ENCODE results near the gene EDC3.
"Not testable (repeated sequence)": the region's sequence is repeated elsewhere in the genome, so short reads cannot be mapped to it uniquely, and the experiment has no call there.

Gene EDC3

DNA sequence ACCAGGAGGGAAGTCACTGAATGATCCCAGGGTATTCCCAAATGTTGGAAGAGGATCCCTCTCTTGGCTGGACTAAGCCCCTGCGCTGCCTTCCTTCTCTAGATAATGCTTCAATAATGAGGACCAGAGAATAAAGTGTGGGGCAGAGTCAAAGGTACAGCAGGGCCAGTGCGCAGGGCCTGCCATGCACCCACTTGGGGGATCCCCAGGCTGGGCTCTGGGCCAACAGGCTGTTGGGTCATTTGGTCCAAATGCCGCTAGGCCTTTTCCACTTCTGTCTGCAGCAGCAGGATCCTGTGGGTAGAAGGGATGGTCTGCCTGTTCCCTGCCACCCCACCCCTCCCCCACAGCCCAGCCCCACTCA is 85.9 kb downstream of the EDC3 start:
- no peak for DNase-seq

DNA sequence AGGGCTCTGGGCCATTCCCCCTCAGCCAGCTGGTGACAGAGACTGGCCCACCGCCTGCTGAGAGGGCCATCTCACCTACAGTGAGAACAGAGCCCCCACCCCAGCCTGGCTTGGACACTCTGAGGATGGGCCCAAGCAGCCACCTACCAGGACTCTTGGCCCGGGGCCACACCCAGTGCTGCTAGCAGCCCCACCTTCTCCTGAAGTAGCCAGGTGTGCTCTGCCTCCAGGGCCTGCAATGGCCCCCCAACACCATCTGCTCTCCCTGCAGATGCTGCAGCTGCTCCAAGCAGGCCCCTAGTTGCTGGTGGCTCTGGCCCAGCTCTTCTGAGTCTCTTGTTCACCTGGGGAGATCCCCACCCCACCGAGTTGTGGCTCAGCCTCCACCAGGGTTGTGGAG is 87.0 kb downstream of the EDC3 start:
- no peak for DNase-seq

DNA sequence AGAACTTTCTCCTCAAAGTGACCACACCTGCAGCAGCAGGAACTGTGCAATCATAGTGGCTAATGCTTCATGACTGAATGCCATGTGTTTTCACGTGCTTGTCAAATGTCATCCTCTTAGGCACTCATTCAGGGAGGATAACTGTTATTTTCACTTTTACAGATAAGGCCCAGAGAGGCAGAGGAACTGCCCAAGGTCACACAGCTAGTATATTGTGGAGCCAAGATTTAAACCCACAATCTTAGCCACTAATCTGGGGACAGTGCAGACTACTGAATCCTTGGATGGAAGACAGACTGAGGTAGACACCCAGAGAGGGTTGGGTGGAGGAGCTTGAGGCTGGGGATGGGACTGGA is 90.1 kb downstream of the EDC3 start:
- DNase-seq: no peak

DNA sequence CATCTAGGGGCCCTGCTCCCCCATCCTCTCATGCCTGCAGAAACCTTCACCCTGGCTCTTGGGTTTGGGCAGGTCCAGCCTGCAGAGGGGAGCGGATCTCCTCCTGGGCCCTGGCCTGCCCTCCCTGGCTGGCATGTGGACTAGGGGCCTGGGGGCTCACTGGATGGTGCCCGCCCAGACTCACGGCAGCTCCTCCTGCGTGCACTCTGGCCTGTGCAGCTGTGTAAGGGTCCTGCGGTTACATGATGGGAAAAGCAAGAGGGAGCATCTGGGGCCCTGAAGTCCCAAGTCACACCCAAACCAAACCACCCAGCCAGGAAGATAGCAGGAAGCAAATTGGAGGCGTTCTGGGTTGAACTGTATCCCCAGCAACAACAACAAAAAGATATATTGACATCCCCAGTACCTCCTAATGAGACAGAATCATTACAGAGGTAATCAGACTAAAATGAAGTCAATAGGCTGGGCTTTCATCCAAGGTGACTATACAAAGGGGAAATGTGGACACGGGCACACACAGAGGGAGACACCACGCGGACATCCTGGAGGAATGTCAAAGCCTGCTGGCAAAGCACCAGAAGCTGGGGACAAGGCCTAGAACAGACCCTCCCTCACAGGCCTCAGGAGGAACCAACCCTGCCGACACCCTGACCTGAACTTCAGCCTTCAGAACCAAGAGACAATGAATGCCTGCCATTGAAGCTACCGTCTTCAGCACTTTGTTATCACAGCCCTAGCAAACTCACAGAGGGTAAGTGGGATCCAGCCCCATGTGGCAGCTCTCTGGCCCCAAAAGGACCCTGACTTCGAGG is 90.6 kb downstream of the EDC3 start:
- DNase-seq: no peak

DNA sequence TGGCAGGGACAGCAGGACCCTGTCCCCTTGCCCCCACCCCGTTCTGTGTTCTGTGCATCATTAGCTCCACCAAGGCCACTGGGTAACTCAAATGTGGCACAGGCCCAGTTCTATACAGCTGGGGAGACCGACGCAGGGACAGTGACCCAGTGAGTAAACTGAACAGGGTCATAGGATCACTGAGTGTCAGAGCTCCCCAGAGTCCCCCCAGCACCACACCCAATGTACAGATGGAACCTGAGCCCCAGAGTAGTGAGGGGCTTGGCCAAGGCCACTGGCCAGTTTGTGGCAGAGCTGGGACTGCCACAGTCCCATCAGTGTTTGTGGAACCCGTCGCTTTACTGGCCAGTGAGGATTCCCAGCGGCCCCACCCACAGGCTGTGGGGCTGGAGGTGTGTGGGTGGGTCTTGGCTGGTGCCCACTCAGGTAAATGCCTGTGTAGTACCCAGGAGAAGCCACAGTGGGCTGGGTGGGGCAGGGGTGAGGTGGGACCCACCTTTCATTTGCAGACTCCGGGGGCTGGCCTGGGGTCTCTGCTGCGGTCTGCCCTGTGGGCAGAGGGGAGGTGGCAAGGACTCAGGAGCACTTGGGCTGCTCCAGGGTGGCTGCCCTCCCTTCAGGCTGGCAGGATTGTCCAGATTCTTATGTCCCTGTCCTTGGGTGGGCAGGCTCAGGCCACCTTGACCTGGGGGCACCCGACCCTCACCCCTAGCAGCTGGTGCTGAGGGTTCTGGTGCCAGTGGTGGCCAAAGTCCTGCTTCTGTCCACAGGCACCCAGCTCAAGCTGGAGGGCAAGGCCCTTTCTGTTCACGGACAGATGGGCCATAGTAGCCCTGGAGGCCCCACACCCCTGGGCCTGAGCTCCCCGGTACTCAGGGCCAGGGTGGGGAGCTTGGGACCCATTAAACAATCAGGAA is 91.8 kb downstream of the EDC3 start:
- no peak for DNase-seq

DNA sequence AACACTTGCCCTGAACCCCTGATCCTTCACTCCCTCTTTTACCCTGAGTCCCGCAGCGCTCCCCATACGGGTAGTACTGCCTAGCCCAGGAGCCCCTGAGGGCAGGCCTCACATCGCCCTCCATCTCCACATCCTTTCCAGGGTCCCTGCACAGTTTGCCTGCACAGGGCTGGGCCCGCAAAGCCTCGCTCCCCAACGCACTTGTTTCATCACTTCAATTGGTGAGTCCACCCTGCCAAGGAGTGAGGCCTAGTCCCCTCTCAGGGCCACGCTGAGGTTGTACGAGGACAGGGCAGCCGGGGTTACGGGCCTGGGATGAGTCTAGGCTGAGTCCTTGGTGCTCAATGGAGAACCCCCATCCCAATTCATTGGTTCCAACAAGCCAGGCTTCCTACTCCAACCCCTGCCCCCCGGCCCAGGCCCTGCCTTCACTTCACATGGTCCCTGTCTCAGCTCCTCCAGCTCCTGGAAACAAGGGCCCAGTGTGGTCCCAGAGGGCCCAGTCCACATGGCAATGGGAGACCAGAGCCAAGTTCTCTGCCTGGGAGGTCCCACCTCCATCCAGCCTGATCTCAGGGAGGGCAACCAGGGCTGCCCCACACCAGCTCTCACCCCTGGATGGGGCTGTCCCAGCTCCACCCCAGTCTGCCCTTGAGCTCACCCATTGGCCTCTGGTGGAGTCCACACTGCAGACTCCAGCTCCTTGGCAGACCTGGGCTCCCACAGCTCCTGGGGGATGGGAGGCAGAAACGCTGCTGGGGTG is 92.6 kb downstream of the EDC3 start:
- DNase-seq: no peak

DNA sequence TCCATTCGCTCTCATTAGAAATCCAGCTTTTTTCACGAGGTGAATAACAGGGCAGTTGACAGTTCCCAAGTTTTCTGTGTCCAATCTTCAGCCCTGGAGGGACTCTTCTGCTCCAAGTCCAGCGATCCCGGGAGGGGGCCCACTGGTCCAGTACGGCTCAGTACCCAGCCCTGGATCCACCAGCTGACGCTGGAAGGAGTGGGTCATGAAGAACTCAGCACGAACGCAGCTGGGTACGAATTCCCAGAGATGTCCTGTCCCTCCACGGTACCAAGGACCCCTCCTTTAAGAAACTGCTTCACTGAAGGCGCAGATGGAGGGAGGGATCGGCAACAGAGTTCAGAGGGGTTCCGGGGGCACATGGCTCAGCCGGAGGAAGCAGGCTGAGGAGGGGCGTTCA is 96.7 kb downstream of the EDC3 start:
- no peak for DNase-seq

DNA sequence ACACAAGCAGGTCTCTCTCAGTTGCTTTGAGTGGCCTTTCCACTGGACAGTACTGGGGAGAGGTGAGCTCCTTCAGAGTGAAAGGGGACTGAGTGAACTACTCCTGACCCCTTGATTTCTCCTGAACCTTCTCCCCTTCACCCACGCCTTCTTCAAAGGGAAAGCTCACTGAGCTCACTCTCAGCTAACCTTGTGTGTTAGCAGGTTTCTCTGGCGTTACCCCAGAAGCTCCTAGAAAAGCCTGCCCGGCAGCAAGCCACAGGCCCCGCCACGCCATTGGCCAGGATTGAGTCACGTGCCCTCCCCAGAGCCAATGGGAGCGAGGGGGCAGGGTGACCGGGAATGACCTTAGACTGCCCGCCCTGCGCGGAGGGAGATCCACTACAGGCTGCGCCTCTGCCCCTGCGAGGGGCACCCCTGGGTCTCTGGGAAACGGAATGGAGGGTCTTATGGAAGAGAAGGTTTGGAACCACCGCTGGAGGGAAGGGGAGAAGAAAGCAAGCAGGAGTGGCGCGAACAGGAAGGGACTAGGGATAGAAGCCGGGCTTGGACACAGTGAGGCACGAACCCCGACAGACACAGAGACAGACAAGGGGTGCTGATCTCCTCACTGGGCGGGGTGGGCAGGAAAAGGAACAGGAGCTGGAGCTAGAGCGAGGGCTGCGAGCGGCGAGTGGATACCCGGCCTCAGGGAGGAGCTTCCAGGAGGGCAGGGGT is 97.5 kb downstream of the EDC3 start:
- DNase-seq: peak; percentile 73 to 89 (median 82)

DNA sequence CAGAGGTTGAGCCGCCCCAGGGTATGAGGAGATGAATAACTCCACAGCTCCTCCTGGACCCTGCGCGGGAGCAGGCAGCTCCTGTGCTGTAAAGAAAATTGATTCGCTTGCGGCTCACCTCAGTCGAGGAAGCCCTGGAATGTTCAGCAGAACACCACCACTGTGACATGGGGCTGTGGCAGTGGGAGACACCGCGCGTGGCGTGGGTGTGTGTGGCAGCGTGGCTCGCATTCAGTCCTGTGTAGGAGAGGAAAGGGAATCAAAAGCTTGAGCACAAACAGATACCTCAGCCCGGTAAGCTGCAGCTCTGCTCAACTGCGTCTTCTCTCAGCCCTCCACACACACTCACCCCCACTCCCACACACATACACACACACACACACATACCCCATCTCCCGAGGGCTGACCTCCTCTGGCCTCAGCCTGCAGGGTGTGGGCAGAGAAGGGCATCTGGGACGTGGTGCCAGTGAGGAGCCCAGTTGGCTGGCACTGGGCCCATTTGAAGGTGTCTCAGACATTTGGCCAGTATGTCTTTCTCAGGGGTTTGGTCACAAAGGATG is 98.6 kb downstream of the EDC3 start:
- DNase-seq: not testable (repeated sequence)

DNA sequence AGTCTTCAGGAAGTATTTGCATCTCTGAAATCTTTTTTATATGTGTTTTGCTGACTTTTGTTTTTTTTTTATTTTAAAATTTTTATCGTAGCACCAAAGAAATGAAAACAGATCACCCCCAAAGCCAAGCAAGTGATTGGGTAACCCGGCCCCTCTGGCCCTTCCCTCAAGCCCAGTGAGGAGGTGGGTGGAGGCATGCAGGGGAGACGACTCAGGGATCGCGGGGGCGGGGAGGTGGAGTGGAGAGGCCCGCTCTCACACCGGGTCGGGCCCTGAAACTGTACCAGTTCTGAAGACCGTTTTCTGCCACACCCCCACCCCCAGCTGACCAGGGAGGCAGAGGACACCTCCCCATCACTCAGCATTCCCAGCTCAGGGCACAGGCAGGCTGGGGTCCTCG is 99.1 kb downstream of the EDC3 start:
- DNase-seq: not testable (repeated sequence)

DNA sequence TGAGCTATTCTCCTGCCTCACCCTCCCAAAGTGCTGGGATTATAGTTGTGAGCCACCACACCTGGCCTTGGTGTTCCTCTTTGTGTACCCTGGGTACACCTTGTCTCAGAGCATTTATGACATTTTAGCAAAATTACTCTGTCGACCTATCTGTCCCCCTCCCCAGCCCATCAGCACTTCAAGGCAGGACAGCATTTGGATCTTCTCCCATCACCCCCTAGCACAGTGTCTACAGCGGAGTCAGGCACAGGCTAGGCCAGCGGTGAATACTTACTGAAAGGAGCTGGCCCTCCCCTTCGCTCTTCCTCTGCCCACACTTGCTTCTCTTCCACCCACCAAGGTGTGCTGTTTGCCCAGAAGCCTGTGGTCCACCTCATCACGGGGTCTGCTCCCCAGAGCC is 100.6 kb downstream of the EDC3 start:
- DNase-seq: no peak

DNA sequence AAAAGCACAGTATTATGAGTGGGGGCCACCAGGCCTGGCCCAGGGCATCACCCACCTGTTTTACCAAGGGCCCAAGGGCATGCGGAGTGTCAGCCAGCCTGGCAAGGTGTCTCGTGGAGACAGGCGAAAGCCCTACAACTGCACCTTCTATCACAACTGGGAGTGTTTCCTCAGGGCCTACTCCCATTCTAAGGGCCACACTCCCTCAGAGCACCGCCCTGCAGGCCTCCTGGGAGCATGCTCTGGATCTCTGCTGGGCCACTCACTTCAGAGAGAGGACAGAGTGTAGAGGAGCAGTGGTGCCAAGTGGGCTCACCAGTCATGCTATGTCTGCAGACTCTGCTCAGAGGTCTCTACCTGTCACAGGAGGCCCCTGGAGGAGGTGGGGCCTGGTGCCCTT is 101.4 kb downstream of the EDC3 start:
- DNase-seq: no peak

DNA sequence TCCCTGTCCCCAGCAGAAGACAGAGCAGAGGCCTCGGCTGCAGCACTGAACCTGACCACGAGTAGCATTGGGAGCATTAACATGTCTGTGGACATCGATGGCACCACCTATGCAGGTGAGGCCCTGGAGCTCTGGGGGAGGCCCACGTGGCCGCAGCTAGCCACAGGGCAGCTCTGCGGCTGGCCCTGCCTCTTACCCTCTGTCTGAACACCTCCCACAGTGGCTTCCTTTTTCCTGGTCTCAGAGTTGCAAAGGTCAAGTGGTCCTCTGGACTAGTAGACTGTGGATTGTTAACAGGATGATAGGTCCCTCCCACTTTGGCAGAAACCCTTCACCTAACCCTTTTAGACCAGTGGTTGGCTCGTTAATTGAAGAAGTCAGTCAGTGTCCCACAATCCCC is 102.7 kb downstream of the EDC3 start:
- no peak for DNase-seq

DNA sequence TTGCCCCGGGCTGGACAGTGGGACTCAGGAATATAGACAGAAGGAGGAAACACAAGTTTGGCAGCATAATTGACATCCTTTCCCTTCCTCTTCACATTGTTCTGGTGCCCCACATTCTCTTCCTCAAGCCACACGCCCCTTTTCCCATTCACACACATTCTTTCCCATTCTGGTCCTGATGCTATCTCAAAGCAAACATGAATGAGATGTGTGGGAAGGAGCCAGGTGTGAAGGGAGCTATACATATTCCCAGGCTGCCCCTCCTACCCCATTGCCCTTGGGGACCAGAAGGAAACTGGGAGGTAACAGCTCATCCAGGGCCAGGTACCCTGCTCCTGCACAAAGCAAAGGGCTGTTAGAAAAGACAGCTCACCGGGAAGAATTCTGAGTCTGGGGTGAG is 103.6 kb downstream of the EDC3 start:
- DNase-seq: no peak

DNA sequence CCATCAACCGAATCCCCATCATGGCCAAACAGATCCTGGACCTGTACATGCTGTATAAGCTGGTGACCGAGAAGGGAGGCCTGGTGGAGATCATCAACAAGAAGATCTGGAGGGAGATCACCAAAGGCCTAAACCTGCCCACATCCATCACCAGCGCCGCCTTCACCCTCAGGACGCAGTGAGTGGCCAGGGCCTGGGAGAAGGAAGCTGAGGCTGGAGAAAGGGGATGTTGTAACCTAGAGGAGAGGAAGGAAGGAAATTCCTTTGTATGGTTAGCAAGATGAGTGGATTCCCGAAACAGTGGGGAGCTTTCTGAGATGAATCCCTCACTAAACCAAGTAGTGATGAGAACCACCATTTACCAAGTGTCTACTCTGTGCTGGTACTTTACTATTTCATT is 106.0 kb downstream of the EDC3 start:
- no peak for DNase-seq

DNA sequence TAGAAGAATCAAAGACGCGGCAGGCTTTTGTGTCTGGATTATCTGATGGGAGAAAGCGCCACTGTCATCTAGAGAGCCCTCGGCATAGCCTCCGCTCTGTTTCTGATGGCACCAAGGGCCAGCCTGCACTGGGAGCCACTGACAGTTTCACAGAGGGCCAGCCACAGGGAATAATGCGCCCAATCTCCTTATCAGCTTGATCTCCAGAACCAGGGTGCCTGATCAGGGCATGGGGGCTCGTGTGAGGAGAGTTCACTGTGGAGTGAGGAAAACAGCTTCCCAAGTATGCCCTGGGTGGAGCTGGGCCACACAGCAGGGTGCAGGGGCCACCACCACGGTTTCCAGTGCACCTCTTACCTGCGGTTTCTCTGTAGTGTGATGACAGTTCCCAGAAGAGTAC is 110.0 kb downstream of the EDC3 start:
- DNase-seq: no peak

DNA sequence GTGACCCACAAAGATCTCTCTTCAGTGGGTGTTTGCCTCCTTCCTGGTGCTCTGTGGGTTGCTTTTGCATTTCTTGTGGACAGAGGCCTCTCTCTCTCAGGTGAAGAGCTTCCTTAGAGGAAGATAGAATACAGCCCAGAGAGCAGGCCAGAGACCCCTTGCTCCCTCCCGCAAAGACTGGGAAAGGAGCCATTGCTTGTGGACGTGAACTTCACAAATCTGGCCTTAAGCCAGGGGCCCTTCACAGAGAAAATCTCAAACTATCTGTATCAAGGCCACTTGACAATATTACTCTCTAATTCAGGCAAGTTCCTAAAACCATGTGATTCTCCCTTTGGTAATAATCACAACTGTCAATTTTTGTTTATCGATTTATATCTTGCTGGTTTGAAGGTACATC is 110.6 kb downstream of the EDC3 start:
- DNase-seq: no peak

DNA sequence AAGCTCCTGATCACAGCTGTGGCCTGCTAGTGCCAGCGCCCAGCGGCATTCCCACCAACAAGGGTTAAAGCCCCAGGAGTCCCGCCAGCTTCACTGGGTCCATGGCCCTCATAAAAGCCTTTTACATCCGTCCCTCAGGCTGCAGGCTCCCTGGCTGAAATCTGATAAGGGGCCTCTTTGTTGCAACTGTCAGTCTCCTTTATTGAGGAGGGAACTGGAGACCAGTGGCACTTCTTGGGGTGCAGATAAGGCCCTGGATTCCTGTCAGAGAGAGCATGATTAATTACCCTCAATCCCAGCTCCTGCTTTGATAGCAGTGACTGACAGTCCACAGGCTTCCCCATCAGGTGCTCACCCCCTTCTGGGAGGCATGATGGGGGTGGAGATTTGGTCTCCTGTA is 111.0 kb downstream of the EDC3 start:
- DNase-seq: no peak

DNA sequence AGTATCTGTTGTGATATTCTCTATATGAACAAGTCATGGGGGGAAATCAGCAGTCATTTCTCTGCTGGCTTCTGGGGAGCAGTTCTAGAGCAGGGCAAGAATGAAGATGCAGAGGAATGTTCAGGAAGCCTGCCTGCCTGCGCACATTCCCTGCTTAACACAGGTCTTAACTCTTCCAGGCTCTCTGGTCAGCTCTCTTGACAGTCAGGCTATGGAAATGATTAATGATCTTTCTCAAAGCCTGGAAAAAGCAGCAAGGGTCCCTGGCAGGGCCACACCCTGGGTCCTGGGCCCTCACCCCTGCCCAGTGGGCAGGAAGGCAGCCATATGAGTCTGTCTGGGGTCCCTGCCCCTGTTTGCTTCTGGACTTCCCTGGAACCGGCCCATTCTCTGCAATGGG is 111.6 kb downstream of the EDC3 start:
- DNase-seq: no peak
